IMR-90 (cell line): ENCODE data around the gene TNFRSF1A. TPM values are rescaled to one million over a fixed set of nuclear protein-coding genes. Genes with fewer than 3 reads are reported as not detected.

Source experiments
- ATAC-seq: fragments of 200-7000 bp; cut with Tn5 transposase; 2 replicates; pipeline ENCODE4 v1.9.1; 2020; ENCODE audit warnings: low read depth, mild to moderate bottlenecking, moderate library complexity
- BruUV-seq: library from RNA; stranded (reverse); fragments of 400-500 nt; replicated peaks from 2 replicates; lab custom pipeline; 2021; lab: Mats Ljungman, UMichigan
- CTCF ChIA-PET: fragments of 300-600 bp; formaldehyde crosslinking; extraction: SDS; loops from one replicate; lab custom pipeline; 2021; ENCODE audit warnings: antibody characterized with exemption; lab: Yijun Ruan, JAX
- POLR2A ChIA-PET: fragments of 300-600 bp; sonication (Branson Sonifier 250); formaldehyde crosslinking; loops from one replicate; lab custom pipeline; 2022; ENCODE audit warnings: antibody characterized with exemption; ENCODE audit not compliant: unreplicated experiment; lab: Charles Lee
- DNase-seq: peaks from one replicate; pipeline ENCODE4 v3.0.0; 2013
- H2AFZ ChIP-seq: replicated peaks from 2 replicates; pipeline ENCODE3; 2013; ENCODE audit warnings: low read length, mild to moderate bottlenecking; ENCODE audit not compliant: poor library complexity
- H2AK5ac ChIP-seq: 2 replicates; pipeline ENCODE4 v1.6.1; 2013; ENCODE audit warnings: low read depth, low read length, inconsistent platforms
- H2AK9ac ChIP-seq: replicated peaks from 2 replicates; pipeline ENCODE3; 2013; ENCODE audit warnings: mild to moderate bottlenecking, low read depth, low read length, moderate library complexity; ENCODE audit not compliant: poor library complexity
- H2BK120ac ChIP-seq: 2 replicates; pipeline ENCODE4 v1.6.1; 2013; ENCODE audit warnings: low read depth, low read length, inconsistent platforms
- H2BK15ac ChIP-seq: 3 replicates; pipeline ENCODE4 v1.6.1; 2013; ENCODE audit warnings: low read depth, low read length, inconsistent platforms
- H2BK20ac ChIP-seq: 2 replicates; pipeline ENCODE4 v1.6.1; 2013; ENCODE audit warnings: low read depth, mild to moderate bottlenecking, inconsistent platforms, low read length, moderate library complexity
- H2BK5ac ChIP-seq: 2 replicates; pipeline ENCODE4 v1.6.1; 2013; ENCODE audit warnings: mild to moderate bottlenecking, low read depth, low read length, inconsistent platforms; ENCODE audit not compliant: poor library complexity, severe bottlenecking
- H3K14ac ChIP-seq: replicated peaks from 2 replicates; pipeline ENCODE4 v1.6.1; 2013; ENCODE audit warnings: low read depth, low read length, inconsistent platforms
- H3K18ac ChIP-seq: 2 replicates; pipeline ENCODE4 v1.6.1; 2013; ENCODE audit warnings: low read depth, low read length, control low read depth
- H3K23ac ChIP-seq: 2 replicates; pipeline ENCODE4 v1.6.1; 2013; ENCODE audit warnings: low read depth, low read length, inconsistent platforms
- H3K27ac ChIP-seq: 2 replicates; pipeline ENCODE4 v1.5.1; 2013; ENCODE audit warnings: mild to moderate bottlenecking, control low read depth, low read length; ENCODE audit not compliant: insufficient read depth
- H3K27me3 ChIP-seq: 2 replicates; pipeline ENCODE4 v1.6.1; 2013; ENCODE audit warnings: low read length; ENCODE audit not compliant: control insufficient read depth, insufficient read depth
- H3K36me3 ChIP-seq: 2 replicates; pipeline ENCODE4 v1.6.1; 2013; ENCODE audit warnings: low read length, mixed read lengths; ENCODE audit not compliant: control insufficient read depth, insufficient read depth
- H3K4ac ChIP-seq: 2 replicates; pipeline ENCODE4 v1.6.1; 2013; ENCODE audit warnings: low read depth, low read length, inconsistent platforms
- H3K4me1 ChIP-seq: 2 replicates; pipeline ENCODE4 v1.6.1; 2013; ENCODE audit warnings: low read length, mixed read lengths; ENCODE audit not compliant: control insufficient read depth, insufficient read depth
- H3K4me2 ChIP-seq: 2 replicates; pipeline ENCODE4 v1.6.1; 2013; ENCODE audit warnings: low read depth, mild to moderate bottlenecking, control low read depth, low read length, moderate library complexity
- H3K4me3 ChIP-seq: 2 replicates; pipeline ENCODE4 v1.5.1; 2013; ENCODE audit warnings: low read depth, mild to moderate bottlenecking, control low read depth, low read length, moderate library complexity; ENCODE audit not compliant: insufficient read depth
- H3K56ac ChIP-seq: 2 replicates; pipeline ENCODE4 v1.6.1; 2013; ENCODE audit warnings: low read length, inconsistent platforms; ENCODE audit not compliant: insufficient read depth; ENCODE audit errors: extremely low read depth
- H3K79me1 ChIP-seq, 2 experiments: 2 replicates each; pipeline ENCODE4 v1.6.1; 2013; ENCODE audit warnings: low read length in 2 of 2, inconsistent platforms in 1 of 2, low read depth in 1 of 2
- H3K9ac ChIP-seq: 2 replicates; pipeline ENCODE4 v1.6.1; 2013; ENCODE audit warnings: low read depth, low read length, control low read depth
- H3K9me1 ChIP-seq: 2 replicates; pipeline ENCODE4 v1.6.1; 2013; ENCODE audit warnings: low read length, inconsistent platforms; ENCODE audit not compliant: insufficient read depth
- H3K9me3 ChIP-seq: 2 replicates; pipeline ENCODE4 v1.6.1; 2013; ENCODE audit warnings: low read length; ENCODE audit not compliant: control insufficient read depth, insufficient read depth
- H4K20me1 ChIP-seq: 2 replicates; pipeline ENCODE4 v1.6.1; 2013; ENCODE audit warnings: low read length, inconsistent platforms; ENCODE audit not compliant: insufficient read depth
- H4K5ac ChIP-seq: 2 replicates; pipeline ENCODE4 v1.6.1; 2013; ENCODE audit warnings: mild to moderate bottlenecking, low read depth, low read length, control low read depth
- H4K8ac ChIP-seq, 2 experiments: 2 replicates each; pipeline ENCODE4 v1.6.1; 2013; ENCODE audit warnings: low read depth in 2 of 2, low read length in 2 of 2, control low read depth in 1 of 2, inconsistent platforms in 1 of 2
- H4K91ac ChIP-seq: 2 replicates; pipeline ENCODE4 v1.6.1; 2013; ENCODE audit warnings: low read depth, low read length, inconsistent platforms; ENCODE audit not compliant: insufficient read depth
- CEBPB ChIP-seq: IDR thresholded peaks from 2 replicates; pipeline ENCODE4 v1.6.1; 2012; ENCODE audit warnings: low read depth, low read length, improper control_type of control experiment
- CHD1 ChIP-seq: IDR thresholded peaks from 2 replicates; pipeline ENCODE4 v1.6.1; 2012; ENCODE audit warnings: low read depth, low read length, improper control_type of control experiment
- CTCF ChIP-seq: conservative IDR thresholded peaks from 2 replicates; pipeline ENCODE4 v1.5.1; 2012; ENCODE audit warnings: mild to moderate bottlenecking, low read depth, low read length, improper control_type of control experiment
- ELK1 ChIP-seq: fragments of 150-350 bp; IDR thresholded peaks from 2 replicates; pipeline ENCODE4 v1.6.1; 2016; ENCODE audit warnings: low read depth, mild to moderate bottlenecking, low read length, moderate library complexity, borderline replicate concordance
- MAFK ChIP-seq: IDR thresholded peaks from 2 replicates; pipeline ENCODE4 v1.6.1; 2012; ENCODE audit warnings: low read depth, low read length, improper control_type of control experiment
- NFE2L2 ChIP-seq: fragments of 150-350 bp; IDR thresholded peaks from 2 replicates; pipeline ENCODE4 v1.6.1; 2016; ENCODE audit warnings: low read depth, mild to moderate bottlenecking, low read length
- POLR2A ChIP-seq: IDR thresholded peaks from 2 replicates; pipeline ENCODE4 v1.6.1; 2012; ENCODE audit warnings: mild to moderate bottlenecking, low read depth, low read length
- RFX5 ChIP-seq: IDR thresholded peaks from 2 replicates; pipeline ENCODE4 v1.8.0; 2012; ENCODE audit warnings: low read depth, mild to moderate bottlenecking, low read length, moderate library complexity
- SMC3 ChIP-seq: fragments of 150-350 bp; IDR thresholded peaks from 2 replicates; pipeline ENCODE4 v1.6.1; 2016; ENCODE audit warnings: low read depth, mild to moderate bottlenecking, antibody characterized with exemption, low read length, moderate library complexity
- USF2 ChIP-seq: fragments of 150-350 bp; IDR thresholded peaks from 2 replicates; pipeline ENCODE4 v1.6.1; 2017; ENCODE audit warnings: mild to moderate bottlenecking, antibody characterized with exemption, low read length, low read depth
- WGBS, 2 experiments: methylation state at CpG; one replicate each; pipeline versions ENCODE4 v1.1.5 to v1.1.7; 2013; ENCODE audit warnings: missing lambda C conversion rate in 2 of 2; ENCODE audit not compliant: insufficient read length in 1 of 2; ENCODE audit errors: extremely low coverage in 2 of 2; 5-methylcytosine and 5-hydroxymethylcytosine counted together
- dilution Hi-C: fragments of 300-500 bp; cut with HindIII; formaldehyde crosslinking; loops from one replicate; pipeline ENCODE4 v1.14.3; 2018; ENCODE audit warnings: low sequenced_read_pairs; ENCODE audit not compliant: unreplicated experiment
- in situ Hi-C: fragments of 300-500 bp; cut with MboI; formaldehyde crosslinking; loops from 3 replicates; pipeline ENCODE4 v1.14.3; 2019; ENCODE audit warnings: low sequenced_read_pairs, inconsistent platforms, mixed read lengths
- intact Hi-C: fragments of 100-400 bp; cut with micrococcal nuclease; formaldehyde crosslinking; loops from 2 replicates; pipeline ENCODE4 v1.10.0; 2022
- polyA plus RNA-seq, 3 experiments: library from polyadenylated mRNA; depleted of rRNA; stranded (reverse); fragments of >200 nt; gene quantifications; 2 replicates each; pipeline ENCODE4 v1.2.3, GENCODE V29; 2012; ENCODE audit warnings: low replicate concordance in 1 of 3
- total RNA-seq: library from RNA; depleted of rRNA; stranded (reverse); fragments of >200 nt; gene quantifications from 2 replicates; pipeline ENCODE4 v1.2.3, GENCODE V29; 2012

TNFRSF1A gene
- total and polyA plus RNA-seq, 2 of the 4 experiments (the other 2 are of a cell fraction) = 79.6 to 136 TPM

- ChIA-PET POLR2A (no interaction called here), CTCF (interaction anchor here (0.6 kb wide), 1 partner anchor 9 kb away, joined by 3 read pairs; no protein-coding TSS in a partner anchor)
- H3K9me1 ChIP-seq = no peaks in the 10 kb centered on the region
- ATAC-seq = no peak
- no peaks in the 10 kb centered on the region for H3K79me1 ChIP-seq
- H2AK5ac ChIP-seq = no peak overlapping the region
- H3K27ac ChIP-seq = no peak overlapping the region
- no peak for TF ChIP-seq RFX5
- TF ChIP-seq USF2 = no peak
- TF ChIP-seq CEBPB = no peak
- no peak for TF ChIP-seq POLR2A
- no peak for TF ChIP-seq SMC3
- TF ChIP-seq CTCF = no peak
- no peak for TF ChIP-seq MAFK
- no peak for TF ChIP-seq CHD1
- no peak for TF ChIP-seq ELK1
- no peak for TF ChIP-seq NFE2L2
- H2AFZ ChIP-seq = no peak overlapping the region
- H3K27me3 ChIP-seq = peaks cover 7% of the 10 kb centered on the region
- no peak overlapping the region for H2BK5ac ChIP-seq
- no peak overlapping the region for H4K8ac ChIP-seq
- H4K5ac ChIP-seq = no peak overlapping the region
- no CpG with 5 or more reads among the region's 11 CpGs for WGBS, 2 experiments
- H3K4me1 ChIP-seq = peaks cover 7% of the 10 kb centered on the region
- in situ Hi-C loops = no loop called here
- no peak overlapping the region for H2AK9ac ChIP-seq
- no peak for DNase-seq
- dilution Hi-C loops = no loop called here
- no peak overlapping the region for H3K4me2 ChIP-seq
- H3K23ac ChIP-seq = no peak overlapping the region
- no peaks in the 10 kb centered on the region for H3K36me3 ChIP-seq
- no peak overlapping the region for H3K56ac ChIP-seq
- H3K4ac ChIP-seq = no peak overlapping the region
- intact Hi-C loops = no loop called here
- H3K4me3 ChIP-seq = no peak overlapping the region
- no peak overlapping the region for H2BK120ac ChIP-seq
- no peak overlapping the region for H3K14ac ChIP-seq
- no peak overlapping the region for H2BK15ac ChIP-seq
- no peak overlapping the region for H3K18ac ChIP-seq
- H3K9ac ChIP-seq = no peak overlapping the region
- no peaks in the 10 kb centered on the region for H3K9me3 ChIP-seq
- H2BK20ac ChIP-seq = no peak overlapping the region
- H4K20me1 ChIP-seq = no peaks in the 10 kb centered on the region
- H4K91ac ChIP-seq = no peak overlapping the region
- no TSS peak for BruUV-seq
Observed at GRCh38 chr12:6360578-6361490, 19.0 kb upstream of the TNFRSF1A start.
